ENCODE results near the gene MB21D2.

DNA sequence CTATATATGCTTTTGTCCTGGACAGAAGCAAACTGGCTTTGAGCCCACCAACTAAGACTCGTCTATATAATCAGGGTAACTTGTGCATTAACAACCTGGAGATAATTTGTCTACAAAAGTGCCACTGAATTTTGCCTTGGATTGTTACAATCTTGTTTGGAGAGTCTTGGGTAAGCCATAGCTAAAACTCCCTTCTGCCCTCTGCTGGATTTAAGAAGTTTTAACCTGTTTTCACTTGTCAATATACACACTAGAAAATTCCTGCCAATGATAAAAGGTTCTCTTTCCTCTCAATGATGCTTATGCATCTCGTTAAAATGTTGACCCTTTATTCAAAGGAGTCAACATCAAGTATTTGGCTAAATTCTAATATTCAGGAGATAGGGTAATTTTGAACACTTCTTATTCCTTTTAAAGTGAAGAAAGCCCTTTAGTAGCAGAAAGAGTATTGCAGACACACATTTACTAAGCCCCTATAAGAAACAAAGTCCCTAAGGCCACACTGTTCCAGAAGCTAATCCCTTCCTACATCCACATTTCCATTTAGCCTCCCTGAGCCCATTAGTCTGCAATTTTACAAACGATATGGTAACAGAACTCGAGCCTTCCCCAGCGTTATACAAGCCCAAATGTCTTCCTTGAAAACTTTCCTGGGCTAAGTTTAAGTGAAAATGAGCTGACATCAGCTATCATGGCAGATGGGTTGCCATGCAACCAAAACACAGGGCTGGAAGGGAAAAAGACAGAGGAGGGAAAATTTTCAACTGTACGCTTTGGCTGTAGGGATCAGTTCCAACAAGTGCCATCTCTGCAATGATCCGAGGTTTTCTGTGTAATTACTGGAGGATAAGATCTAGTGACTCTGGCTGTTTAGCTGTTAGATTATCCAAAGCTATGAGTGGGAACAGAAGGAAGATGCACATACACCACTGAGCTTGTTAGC lies 114.4 kb downstream of the MB21D2 start:
- TF ChIP-seq TEAD4 (CRISPR knock-in tag; IDR thresholded peaks at IDR 0.05): no peak
- no peak for TF ChIP-seq CTCF (IDR thresholded peaks at IDR 0.05)
- TF ChIP-seq ATF6 (CRISPR knock-in tag; IDR thresholded peaks at IDR 0.05): no peak
- no peak for TF ChIP-seq CBFB (CRISPR knock-in tag; IDR thresholded peaks at IDR 0.05; ENCODE audit: low read depth)
- no peak for TF ChIP-seq HMGXB4 (CRISPR knock-in tag; IDR thresholded peaks at IDR 0.05)

Data from WTC11 (cell line).